Measurements from ENCODE around the gene MSI2.

MSI2 gene

DNA sequence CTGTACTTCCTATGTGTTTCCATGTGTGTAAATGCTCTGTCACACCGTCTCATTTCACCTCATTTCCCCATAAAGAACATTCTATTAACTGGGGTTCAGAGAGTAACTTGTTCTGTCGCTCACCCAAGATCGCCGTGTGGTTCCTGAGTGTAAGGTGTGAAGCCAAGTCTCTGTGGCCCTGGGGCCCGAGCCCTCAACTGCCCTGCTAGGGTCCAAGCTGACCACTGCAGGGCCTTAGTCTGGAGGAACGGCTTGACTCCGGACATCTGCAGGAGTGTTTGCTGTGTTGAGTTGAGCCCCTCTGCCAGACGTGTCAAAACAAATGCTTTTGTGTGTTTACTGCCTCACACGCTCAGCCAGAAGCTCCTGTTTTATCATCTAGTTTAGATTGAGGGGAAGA is 244.7 kb downstream of the MSI2 start:
- TF ChIP-seq TCF12 (IDR thresholded peaks at IDR 0.05; ENCODE audit: low read depth) (no peak), TAF1 (IDR thresholded peaks at IDR 0.05; ENCODE audit: low read depth) (no peak), YY1 (IDR thresholded peaks at IDR 0.05; ENCODE audit: low read depth) (no peak)
- TF ChIP-seq, protein P1, sequence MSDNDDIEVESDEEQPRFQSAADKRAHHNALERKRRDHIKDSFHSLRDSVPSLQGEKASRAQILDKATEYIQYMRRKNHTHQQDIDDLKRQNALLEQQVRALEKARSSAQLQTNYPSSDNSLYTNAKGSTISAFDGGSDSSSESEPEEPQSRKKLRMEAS (IDR thresholded peaks at IDR 0.05) = no peak

DNA sequence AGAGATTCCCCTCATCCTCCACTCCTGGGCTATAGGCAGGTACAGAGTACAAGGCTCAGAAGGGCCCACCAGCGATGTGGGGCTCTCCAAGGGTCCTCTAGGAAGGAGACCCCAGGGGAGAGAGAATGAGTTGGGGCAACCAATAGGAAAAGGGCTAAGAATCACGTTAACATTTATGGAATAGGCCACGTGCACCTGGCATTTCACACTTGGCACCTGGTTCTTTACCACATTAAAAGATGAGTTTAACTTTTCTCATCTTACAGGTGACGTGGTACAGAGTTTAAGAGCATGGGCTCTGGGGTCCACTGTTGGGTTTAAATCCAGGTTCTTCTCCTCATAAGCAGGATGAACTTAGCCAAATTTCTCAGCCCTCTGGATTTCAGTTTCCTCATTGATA is 245.7 kb downstream of the MSI2 start:
- TF ChIP-seq CEBPB (IDR thresholded peaks at IDR 0.05) (no peak), TCF12 (IDR thresholded peaks at IDR 0.05; ENCODE audit: low read depth) (no peak), RAD21 (IDR thresholded peaks at IDR 0.05; ENCODE audit: low read depth) (no peak), FOXM1 (IDR thresholded peaks at IDR 0.05; ENCODE audit: borderline replicate concordance, low read depth) (no peak), TAF1 (IDR thresholded peaks at IDR 0.05; ENCODE audit: low read depth) (no peak), EP300 (IDR thresholded peaks at IDR 0.05; ENCODE audit: borderline replicate concordance) (no peak), YY1 (IDR thresholded peaks at IDR 0.05; ENCODE audit: low read depth) (no peak), ZBTB7A (IDR thresholded peaks at IDR 0.05; ENCODE audit: low read depth) (no peak), EGR1 (IDR thresholded peaks at IDR 0.05) (no peak), NFIC (IDR thresholded peaks at IDR 0.05) (no peak), TEAD4 (IDR thresholded peaks at IDR 0.05) (no peak), CREB1 (IDR thresholded peaks at IDR 0.05; ENCODE audit: low read depth) (no peak)
- TF ChIP-seq, protein P1 (IDR thresholded peaks at IDR 0.05) = no peak
- TF ChIP-seq, protein P2, sequence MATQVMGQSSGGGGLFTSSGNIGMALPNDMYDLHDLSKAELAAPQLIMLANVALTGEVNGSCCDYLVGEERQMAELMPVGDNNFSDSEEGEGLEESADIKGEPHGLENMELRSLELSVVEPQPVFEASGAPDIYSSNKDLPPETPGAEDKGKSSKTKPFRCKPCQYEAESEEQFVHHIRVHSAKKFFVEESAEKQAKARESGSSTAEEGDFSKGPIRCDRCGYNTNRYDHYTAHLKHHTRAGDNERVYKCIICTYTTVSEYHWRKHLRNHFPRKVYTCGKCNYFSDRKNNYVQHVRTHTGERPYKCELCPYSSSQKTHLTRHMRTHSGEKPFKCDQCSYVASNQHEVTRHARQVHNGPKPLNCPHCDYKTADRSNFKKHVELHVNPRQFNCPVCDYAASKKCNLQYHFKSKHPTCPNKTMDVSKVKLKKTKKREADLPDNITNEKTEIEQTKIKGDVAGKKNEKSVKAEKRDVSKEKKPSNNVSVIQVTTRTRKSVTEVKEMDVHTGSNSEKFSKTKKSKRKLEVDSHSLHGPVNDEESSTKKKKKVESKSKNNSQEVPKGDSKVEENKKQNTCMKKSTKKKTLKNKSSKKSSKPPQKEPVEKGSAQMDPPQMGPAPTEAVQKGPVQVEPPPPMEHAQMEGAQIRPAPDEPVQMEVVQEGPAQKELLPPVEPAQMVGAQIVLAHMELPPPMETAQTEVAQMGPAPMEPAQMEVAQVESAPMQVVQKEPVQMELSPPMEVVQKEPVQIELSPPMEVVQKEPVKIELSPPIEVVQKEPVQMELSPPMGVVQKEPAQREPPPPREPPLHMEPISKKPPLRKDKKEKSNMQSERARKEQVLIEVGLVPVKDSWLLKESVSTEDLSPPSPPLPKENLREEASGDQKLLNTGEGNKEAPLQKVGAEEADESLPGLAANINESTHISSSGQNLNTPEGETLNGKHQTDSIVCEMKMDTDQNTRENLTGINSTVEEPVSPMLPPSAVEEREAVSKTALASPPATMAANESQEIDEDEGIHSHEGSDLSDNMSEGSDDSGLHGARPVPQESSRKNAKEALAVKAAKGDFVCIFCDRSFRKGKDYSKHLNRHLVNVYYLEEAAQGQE (IDR thresholded peaks at IDR 0.05; ENCODE audit: low read depth) = no peak
- TF ChIP-seq, protein P3, sequence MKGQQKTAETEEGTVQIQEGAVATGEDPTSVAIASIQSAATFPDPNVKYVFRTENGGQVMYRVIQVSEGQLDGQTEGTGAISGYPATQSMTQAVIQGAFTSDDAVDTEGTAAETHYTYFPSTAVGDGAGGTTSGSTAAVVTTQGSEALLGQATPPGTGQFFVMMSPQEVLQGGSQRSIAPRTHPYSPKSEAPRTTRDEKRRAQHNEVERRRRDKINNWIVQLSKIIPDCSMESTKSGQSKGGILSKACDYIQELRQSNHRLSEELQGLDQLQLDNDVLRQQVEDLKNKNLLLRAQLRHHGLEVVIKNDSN (IDR thresholded peaks at IDR 0.05) = no peak

DNA sequence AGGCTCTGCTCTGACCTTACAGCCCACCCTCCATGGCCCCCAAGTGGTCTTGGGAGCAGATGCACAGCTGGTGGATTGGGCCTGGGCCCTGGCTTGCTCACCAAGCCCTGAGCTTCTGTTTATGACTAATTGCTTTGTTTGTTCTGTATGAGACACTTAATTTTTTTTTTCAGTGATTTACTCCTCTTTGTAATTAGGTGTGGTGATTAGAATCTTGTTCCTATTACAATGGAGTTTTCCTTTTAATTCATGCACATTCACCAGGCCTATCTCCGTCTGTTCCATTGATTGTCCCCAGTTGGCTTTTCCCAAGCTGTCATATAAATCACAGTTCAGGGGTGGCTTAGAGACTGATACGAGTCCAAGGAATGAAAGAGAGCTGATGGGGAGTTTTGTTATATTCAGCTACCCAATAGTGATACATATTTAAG is 246.5 kb downstream of the MSI2 start:
- TF ChIP-seq EP300 (IDR thresholded peaks at IDR 0.05; ENCODE audit: borderline replicate concordance) = no peak
- no peak for TF ChIP-seq EGR1 (IDR thresholded peaks at IDR 0.05)
- TF ChIP-seq, protein P1 (IDR thresholded peaks at IDR 0.05) = no peak

DNA sequence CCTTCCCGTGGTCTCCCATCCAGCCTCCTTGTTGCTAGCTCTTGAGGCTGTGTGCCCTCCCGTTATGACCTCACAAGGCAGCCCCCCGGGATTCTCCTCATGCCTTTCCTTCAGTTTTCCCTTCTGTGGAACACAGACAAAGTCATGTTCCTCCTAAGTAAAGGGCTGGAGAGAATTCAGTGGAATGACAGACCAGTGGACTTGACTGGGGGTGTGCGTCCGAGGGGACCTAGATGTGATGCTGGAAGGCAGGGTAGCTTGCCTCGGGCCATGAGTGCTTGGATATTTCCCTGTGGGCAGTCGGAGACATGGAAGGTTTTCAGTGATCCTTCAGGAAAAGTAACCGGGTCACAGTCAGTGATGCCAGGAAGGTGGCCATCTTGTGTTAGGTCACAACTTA is 247.9 kb downstream of the MSI2 start:
- TF ChIP-seq YY1 (IDR thresholded peaks at IDR 0.05; ENCODE audit: low read depth) (no peak), CREB1 (IDR thresholded peaks at IDR 0.05; ENCODE audit: low read depth) (no peak), CEBPB (IDR thresholded peaks at IDR 0.05) (no peak), RAD21 (IDR thresholded peaks at IDR 0.05; ENCODE audit: low read depth) (no peak), TCF12 (IDR thresholded peaks at IDR 0.05; ENCODE audit: low read depth) (no peak), EGR1 (IDR thresholded peaks at IDR 0.05) (no peak), TEAD4 (IDR thresholded peaks at IDR 0.05) (no peak), NFIC (IDR thresholded peaks at IDR 0.05) (no peak), FOXM1 (IDR thresholded peaks at IDR 0.05; ENCODE audit: borderline replicate concordance, low read depth) (no peak), ZBTB7A (IDR thresholded peaks at IDR 0.05; ENCODE audit: low read depth) (no peak), TAF1 (IDR thresholded peaks at IDR 0.05; ENCODE audit: low read depth) (no peak), EP300 (IDR thresholded peaks at IDR 0.05; ENCODE audit: borderline replicate concordance) (no peak)
- TF ChIP-seq, protein P3 (IDR thresholded peaks at IDR 0.05) = no peak
- TF ChIP-seq, protein P1 (IDR thresholded peaks at IDR 0.05) = no peak
- TF ChIP-seq, protein P2 (IDR thresholded peaks at IDR 0.05; ENCODE audit: low read depth) = no peak

DNA sequence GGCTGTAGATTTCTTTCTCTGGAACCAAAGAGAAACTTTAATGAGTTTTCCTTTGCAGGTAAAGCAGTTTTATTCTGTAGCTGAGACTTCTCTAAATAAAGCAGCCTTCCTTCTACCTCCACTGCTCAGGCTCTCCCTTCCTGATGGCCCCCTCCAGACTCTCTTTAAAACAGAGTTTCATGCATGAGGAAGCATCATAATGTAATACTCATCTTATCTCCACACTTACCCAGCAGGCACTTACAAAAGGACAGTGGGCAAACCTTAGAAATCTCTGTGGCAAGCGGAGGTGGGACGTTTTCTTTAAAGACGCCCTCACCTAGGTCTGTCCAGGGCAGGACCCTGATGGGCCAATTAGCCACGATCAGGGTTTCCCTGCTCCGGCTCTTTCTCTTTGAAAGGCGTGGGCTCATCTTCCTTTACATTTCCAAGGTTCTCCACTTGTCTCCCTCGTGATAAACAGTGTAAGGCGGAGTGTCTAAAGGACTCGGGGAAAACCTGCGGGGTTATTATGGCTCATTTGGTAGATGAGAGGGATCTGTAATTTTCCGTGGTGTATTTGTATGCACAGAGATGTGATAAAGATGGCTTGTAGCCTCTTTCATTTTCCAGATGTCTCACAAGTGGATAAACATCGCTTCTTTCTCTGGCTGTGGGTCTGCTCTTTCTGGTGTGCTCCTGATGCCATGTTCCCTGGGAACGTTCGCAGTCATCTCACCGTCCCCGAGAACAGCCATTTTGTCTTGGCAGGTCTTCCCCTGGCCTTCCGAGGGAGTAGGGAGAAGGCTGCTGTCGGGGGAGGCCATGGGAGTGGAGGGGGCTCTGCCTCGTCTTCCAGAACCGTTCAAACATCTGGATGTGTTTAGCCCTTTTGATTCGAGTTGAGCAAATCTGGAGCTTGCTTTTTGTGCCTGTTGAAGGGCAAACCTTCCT is 249.8 kb downstream of the MSI2 start:
- no peak for TF ChIP-seq FOXM1 (IDR thresholded peaks at IDR 0.05; ENCODE audit: borderline replicate concordance, low read depth)

DNA sequence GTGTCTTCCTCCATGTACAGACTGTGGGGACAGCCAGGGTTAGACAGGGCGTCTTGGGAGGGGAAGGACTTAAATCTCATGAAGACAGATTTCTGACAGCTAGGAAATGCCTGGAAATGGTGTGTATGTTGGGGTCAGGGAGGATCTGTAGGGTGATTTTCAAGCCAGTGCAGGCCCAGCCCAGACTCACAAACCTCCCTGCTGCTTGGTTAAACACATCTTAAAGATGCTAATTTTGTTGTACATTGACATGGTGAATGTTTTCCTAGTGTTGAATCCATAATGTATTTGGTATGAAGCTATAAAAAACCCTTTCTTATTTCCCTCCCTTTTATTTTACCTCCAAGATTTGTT is 250.4 kb downstream of the MSI2 start:
- TF ChIP-seq TEAD4 (IDR thresholded peaks at IDR 0.05) (no peak), ZBTB7A (IDR thresholded peaks at IDR 0.05; ENCODE audit: low read depth) (no peak), FOXM1 (IDR thresholded peaks at IDR 0.05; ENCODE audit: borderline replicate concordance, low read depth) (no peak), RAD21 (IDR thresholded peaks at IDR 0.05; ENCODE audit: low read depth) (no peak), TAF1 (IDR thresholded peaks at IDR 0.05; ENCODE audit: low read depth) (no peak), EP300 (IDR thresholded peaks at IDR 0.05; ENCODE audit: borderline replicate concordance) (no peak), EGR1 (IDR thresholded peaks at IDR 0.05) (no peak), CREB1 (IDR thresholded peaks at IDR 0.05; ENCODE audit: low read depth) (no peak), CEBPB (IDR thresholded peaks at IDR 0.05) (no peak)
- TF ChIP-seq, protein P2 (IDR thresholded peaks at IDR 0.05; ENCODE audit: low read depth) = no peak
- TF ChIP-seq, protein P1 (IDR thresholded peaks at IDR 0.05) = no peak

Measured in Ishikawa (cell line).